Measurements from ENCODE around the gene TRAPPC13. TPM values are rescaled to one million over a fixed set of nuclear protein-coding genes. Genes with fewer than 3 reads are reported as not detected.
"Not testable (repeated sequence)": the region's sequence is repeated elsewhere in the genome, so short reads cannot be mapped to it uniquely, and the experiment has no call there.

Gene TRAPPC13
- total RNA-seq (ENCODE audit: low replicate concordance): 28.0 and 29.5 TPM in 2 replicates

- TF ChIP-seq CTCF (IDR thresholded peaks at IDR 0.05; ENCODE audit: insufficient read depth, low read length): peak; percentile 16
- peak; percentile 89 for DNase-seq (ENCODE audit: low read depth)
These were observed at the start of gene TRAPPC13, which contains the start of gene SHLD3 for GRCh38 chr5:65624571-65625555. TSS of gene TRAPPC13 (plus strand) at chr5:65625027. CDS start at chr5:65625061, 34 bp downstream. TSS of gene SHLD3 (plus strand) at chr5:65625027. CDS start at chr5:65629588, 4,561 bp downstream.

GRCh38 chr5:65577141-65577540, 47.7 kb upstream of the TRAPPC13 start:
- no peak for TF ChIP-seq CTCF (IDR thresholded peaks at IDR 0.05; ENCODE audit: insufficient read depth, low read length)
- H3K4me3 ChIP-seq (ENCODE audit: low read depth, low read length): no peak overlapping the region
- no peak for DNase-seq (ENCODE audit: low read depth)

More at GRCh38 chr5:65624571-65625555, at the start of gene TRAPPC13, which contains the start of gene SHLD3:
- peak within 1 kb of the TSS; percentile 97 for H3K4me3 ChIP-seq (ENCODE audit: low read depth, low read length)

- peak; percentile 5 for DNase-seq (ENCODE audit: low read depth)
- peak; percentile 6 for TF ChIP-seq CTCF (IDR thresholded peaks at IDR 0.05; ENCODE audit: insufficient read depth, low read length)
- no peak overlapping the region for H3K4me3 ChIP-seq (ENCODE audit: low read depth, low read length)
These were observed 36.1 kb upstream of the TRAPPC13 start for GRCh38 chr5:65588694-65589093.

- not testable (repeated sequence) for DNase-seq (ENCODE audit: low read depth); H3K4me3 ChIP-seq (ENCODE audit: low read depth, low read length)
These were observed 23.1 kb upstream of the TRAPPC13 start for GRCh38 chr5:65601761-65602160.

GRCh38 chr5:65611524-65611923, 13.3 kb upstream of the TRAPPC13 start:
- H3K4me3 ChIP-seq (ENCODE audit: low read depth, low read length): no peak overlapping the region
- no peak for TF ChIP-seq CTCF (IDR thresholded peaks at IDR 0.05; ENCODE audit: insufficient read depth, low read length)
- no peak for DNase-seq (ENCODE audit: low read depth)

GRCh38 chr5:65612298-65612907, 12.4 kb upstream of the TRAPPC13 start:
- DNase-seq (ENCODE audit: low read depth): no peak
- no peak for TF ChIP-seq CTCF (IDR thresholded peaks at IDR 0.05; ENCODE audit: insufficient read depth, low read length)
- H3K4me3 ChIP-seq (ENCODE audit: low read depth, low read length): no peak overlapping the region

GRCh38 chr5:65620021-65620420, 4.8 kb upstream of the TRAPPC13 start:
- DNase-seq (ENCODE audit: low read depth): no peak
- no peak for TF ChIP-seq CTCF (IDR thresholded peaks at IDR 0.05; ENCODE audit: insufficient read depth, low read length)
- H3K4me3 ChIP-seq (ENCODE audit: low read depth, low read length): no peak overlapping the region

GRCh38 chr5:65621961-65622360, 2.9 kb upstream of the TRAPPC13 start:
- not testable (repeated sequence) for H3K4me3 ChIP-seq (ENCODE audit: low read depth, low read length)

More at GRCh38 chr5:65621961-65622360, 2.9 kb upstream of the TRAPPC13 start:
- DNase-seq (ENCODE audit: low read depth): not testable (repeated sequence)
